HG03097 (cell line): Measurements from ENCODE around the gene EIF4G2.
A peak's percentile ranks its signal among the peaks of the same experiment; 100 is the strongest.

Experiments used
- ATAC-seq: cut with Tn5 transposase; IDR thresholded peaks from one replicate; pipeline ENCODE4 v1.9.1; 2021; ENCODE audit not compliant: unreplicated experiment, low FRiP score

The EIF4G2 gene

DNA sequence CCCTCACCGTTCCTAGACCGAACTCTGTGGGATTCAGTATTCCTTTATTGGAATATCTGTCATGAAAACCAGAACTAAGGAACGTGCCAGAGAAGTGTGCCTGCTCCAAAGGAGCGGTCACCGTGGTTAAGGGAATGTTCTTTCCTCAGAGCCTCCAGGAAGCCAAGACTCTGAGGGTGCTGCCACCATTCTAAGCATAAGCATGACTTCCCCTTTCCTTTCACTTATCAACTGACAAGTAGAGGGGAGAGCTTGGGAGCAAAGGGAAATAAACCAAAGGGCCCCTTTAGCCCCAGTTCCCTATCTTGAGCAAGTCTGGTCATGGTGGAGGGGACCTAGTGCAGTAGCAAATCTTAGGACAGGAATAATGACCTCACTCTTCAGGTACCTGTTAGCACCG is 30.9 kb downstream of the EIF4G2 start:
- no peak for ATAC-seq

DNA sequence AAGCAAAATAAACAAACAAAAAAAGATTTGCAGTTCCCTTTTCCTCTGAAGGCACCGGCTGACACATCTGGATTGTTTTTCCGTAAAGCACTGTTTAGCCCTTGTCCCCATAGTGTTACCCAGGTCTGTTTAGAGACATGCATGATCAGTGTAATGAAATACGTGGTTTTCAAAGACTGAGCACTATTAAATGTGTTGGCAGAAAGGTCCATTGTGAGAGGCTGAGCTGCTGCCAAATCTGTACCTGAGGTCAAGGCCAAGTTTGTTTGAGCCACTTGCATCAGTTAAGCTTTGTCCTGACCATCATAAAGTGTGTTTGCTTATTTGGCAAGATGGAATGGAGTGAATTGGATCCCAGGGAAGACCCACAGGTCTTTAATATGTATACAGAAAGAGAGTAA is 31.3 kb downstream of the EIF4G2 start:
- no peak for ATAC-seq

DNA sequence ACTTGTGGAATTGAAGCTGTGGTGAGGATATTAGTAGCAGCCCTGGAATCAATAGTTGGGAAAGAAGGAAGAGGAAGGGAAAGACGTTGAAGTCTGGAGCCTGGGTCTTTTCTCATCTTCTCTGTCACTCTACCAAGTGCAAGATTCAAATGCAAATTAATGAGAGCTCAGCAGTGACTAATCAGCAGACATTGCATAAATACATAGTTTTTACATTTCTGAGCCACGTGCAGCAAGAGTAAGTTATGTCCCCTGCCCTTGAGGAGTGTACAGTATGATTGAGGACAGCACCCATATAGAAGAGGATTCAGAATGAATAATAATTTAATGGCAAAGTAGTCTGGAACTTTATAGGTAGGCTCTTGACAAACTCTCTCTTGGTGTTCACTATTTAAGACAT is 33.9 kb downstream of the EIF4G2 start:
- no peak for ATAC-seq

DNA sequence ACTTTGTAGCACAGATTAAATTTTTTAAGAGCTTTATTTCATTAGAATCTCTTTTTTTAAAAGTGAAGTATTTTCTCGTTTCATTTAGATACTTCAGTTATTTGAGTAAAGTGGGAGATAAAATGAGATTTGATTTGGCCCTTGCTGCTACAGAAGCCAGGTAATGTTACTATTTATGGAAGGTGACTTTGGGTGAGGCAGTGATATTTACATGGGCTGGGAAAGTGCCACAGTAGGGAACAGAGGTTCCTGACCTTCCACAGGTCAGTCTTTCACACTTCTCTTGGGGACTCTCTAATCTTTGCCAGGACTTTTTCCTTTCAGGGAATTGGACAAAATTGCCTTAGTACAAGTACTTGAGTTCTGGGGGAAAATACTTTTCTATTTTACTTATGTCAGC is 37.3 kb downstream of the EIF4G2 start:
- no peak for ATAC-seq

DNA sequence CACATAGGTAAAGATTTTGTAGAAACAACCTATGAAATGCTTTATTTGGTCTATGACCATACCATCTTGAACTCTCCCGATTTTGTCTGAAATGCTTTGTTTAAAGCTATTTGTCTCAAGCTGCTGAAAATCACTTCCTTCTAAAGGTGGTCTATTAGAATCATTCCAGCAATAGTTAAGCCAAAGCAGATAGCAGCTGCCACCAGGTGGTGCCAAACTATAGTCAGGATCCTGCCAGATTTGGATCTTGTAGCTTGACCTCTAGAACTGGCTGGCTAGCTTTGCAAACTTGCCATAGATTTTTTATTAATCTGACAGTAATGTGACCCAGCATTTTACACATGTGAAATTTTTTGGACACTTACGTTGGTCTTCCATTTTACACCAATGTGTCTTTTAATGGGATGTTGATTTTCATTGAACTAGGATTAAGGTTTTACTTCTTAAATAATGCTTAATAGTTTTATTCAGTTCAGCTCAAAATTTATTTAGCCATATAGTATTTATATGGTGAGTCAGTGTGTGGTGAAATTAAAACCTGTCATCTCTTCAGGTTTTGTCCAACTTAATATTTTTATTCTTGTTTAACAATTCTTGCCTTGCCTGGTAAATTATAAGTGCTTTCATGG is 38.0 kb downstream of the EIF4G2 start:
- no peak for ATAC-seq

DNA sequence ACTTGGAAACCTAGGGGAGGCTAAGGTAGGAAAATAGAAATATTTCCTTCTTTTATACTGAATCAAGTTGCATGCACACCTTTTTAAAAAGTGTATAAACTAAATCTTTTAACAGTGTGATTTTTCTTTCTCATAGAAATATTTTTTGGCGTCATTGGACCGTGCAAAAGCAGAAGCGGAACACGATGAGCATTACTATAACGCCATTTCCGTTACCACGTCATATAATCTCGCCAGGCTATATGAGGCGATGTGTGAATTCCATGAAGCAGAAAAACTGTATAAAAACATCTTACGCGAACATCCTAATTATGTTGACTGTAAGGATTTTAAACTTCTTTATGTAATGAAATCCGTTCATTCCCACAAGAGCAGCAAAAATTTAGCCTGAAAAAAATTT is 44.3 kb downstream of the EIF4G2 start:
- ATAC-seq: no peak

DNA sequence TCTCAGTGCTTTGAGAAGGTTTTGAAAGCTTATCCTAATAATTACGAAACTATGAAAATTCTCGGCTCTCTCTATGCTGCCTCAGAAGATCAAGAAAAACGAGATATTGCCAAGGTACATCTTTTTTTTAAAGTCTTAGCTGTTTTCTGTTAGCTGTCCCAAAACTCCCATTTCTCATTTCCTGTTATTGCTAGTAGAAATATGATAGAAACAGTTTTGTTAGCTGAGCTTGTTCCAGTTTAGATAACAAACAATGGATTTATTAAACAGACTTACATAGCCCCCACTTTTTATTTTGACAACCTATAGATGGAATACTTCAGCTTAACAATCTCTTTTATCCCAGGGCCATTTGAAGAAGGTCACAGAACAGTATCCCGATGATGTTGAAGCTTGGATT is 45.0 kb downstream of the EIF4G2 start:
- ATAC-seq: no peak

DNA sequence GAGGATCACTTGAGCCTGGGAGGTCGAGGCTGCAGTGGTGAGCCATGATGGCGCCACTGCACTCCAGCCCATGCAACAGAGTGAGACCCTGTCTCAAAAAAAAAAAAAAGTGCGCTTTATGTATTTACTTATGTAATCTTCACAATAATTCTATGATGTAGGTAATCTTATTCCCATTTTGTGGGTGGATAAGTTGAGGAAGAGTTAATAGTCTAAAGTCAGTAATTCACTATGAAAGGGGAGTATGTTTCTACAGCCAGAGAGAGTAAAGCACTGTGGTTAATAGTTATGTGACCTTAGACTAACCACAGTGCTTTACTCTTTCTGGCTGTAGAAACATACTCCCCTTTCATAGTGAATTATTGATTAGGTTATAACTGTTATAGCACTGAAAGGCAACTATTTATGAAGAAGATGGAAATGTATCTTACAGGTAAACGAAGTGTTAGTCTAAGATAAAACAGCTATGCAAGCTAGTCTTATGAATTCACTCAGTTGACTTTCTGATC is 45.8 kb downstream of the EIF4G2 start:
- peak; percentile 43 for ATAC-seq

DNA sequence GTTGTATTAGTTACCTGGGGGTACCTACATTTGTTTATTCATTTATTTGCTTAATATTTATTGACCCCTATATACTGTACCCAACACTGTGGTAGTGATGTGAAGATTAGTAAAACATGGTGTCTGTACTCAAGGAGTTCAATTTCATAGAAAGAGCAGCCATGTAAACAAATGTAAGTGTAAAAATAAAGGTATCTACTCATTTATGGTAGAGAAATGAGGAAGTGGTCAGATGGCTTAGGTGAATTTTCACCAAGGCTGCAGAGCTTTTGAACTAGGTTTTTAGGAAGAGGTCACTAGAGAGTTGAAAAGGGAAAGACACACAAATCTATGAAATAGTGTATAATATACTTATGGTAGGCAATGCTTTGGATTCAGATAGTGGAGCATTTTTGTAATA is 46.5 kb downstream of the EIF4G2 start:
- ATAC-seq: peak; percentile 52

DNA sequence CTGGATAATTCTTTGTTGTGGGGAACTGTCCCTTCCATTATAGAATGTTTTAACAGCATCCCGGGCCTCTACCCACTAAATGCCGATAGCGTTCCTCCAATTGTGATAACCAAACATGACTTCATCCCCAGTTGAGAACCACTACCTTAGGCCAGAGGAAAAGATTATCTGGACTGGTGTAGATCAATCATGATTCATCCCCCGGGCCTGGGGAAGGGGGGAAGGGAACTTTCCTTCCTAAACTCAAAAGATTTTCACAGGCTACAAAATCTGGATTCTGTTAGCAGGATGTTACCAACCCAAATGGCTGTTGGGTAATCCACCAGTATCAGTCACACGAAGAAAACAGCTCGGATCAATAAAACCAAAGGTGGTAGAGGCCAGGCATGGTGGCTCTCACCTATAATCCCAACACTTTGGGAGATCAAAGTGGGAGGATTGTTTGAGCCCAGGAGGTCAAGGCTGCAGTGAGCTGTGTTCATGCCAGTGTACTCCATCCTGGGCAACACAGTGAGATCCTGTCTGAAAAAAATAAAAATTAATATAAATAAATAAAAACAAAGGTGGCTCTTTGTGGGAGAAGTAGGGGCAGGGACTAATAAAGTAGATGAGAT is 47.5 kb downstream of the EIF4G2 start:
- no peak for ATAC-seq

DNA sequence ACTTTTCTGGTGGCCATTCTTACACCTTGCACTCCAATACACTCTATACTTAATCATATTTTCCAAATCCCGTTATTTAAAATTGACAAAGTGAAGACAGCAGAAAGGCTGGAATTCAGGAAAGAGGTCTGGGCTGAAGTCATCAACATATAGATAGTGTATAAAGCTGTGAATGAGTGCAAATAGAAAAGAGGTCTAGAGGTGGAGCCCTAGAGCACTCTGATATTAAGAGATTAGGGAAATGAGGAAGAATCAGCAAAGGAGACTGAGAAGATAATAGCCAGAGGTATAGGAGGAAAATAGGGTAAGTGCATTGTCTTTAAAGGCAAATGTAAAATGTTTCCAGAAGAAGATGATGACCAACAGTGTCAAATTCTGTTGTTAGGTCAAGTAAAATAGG is 49.8 kb downstream of the EIF4G2 start:
- ATAC-seq: no peak

DNA sequence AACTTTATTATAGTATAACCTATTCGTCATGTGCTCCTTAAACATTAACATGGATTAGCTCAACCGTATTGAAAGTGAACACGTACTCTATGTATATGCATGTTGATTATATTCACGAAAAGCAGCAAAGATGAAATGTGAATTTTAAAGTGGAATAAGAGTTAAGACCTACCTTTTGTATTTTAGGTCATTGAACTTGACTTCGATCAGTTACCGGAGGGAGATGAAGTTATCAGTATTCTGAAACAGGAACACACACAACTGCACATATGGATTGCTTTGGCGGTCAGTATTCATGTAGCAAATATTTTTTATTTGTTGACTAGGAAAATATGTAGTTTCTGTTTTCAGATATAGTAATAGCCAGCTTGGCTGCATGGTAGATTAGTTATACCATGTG is 56.2 kb downstream of the EIF4G2 start:
- no peak for ATAC-seq

DNA sequence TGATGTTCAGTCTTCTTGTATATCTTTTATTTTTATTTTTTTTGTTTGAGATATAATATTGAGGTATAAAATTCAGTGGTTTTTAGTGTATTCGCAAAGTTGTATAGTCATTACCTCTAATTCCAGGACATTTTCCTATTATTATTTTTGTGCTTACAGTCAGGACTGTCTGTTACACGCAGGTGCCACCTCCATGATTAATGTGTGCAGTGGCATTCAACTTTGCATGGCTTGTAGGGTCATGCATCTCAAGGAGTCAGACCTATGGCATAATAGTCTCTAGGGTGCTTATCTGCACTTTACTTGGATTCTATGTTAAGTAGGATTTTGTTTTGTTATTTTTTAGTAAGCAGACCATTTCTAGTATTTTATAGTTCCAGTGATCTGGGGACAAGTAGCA is 56.7 kb downstream of the EIF4G2 start:
- no peak for ATAC-seq

DNA sequence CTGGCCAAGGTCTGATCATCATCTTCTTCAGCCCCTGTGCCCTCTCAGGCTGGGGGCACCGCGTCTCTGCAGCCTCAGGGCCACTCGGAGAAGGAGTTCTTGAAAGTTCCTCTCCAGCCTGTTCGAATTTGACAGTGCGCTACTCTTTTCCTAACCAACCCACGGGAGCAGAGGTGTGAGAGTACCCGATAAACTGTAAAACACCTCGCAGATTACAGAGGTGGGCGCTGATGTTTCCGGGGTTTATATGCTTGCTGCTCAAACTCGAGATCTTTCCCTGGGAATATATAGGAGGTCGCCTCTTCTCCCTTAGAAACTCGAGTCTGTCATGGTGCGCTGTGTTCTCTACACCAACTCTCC is 57.2 kb downstream of the EIF4G2 start:
- no peak for ATAC-seq

DNA sequence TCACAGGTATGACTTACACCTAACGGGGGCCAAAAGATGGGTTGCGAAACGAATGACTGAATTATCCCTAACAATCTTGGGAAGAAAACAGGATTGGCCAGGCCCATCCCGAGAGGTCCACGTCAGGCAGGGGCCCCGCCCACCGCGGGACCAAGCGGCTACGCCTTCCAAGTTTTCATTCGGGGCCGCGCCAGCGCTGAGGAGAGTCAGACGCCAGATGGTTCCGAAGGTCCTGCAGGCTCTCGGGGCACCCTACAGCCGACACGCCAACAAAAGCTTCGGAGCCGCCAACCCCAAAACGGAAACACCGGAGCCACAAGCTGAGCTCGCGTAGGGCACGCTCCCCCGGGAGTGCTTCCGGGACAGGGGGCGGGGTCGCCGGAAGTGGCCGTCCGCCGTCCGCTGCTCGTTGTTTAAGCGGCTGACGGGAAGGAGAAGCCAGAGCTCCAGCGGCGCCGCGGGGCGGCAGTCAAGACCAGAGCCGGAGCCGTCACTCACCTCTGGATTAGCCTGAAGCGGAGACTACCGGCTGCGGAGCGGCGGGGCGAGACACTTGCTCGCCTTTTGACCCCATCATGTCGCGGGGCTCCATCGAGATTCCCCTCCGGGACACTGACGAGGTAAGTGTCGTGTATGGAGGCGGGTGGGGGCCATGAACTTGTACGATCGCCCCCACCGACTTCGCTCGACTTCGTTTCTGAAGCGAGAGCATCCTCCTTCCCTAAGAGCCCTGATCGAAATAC is 57.7 kb downstream of the EIF4G2 start, which contains the start of gene CTR9:
Gene CTR9 (plus strand): TSS at position 409 of the 743 bp plus-strand sequence. CDS start 167 bp downstream, at position 576.
- ATAC-seq: peak; percentile 78

DNA sequence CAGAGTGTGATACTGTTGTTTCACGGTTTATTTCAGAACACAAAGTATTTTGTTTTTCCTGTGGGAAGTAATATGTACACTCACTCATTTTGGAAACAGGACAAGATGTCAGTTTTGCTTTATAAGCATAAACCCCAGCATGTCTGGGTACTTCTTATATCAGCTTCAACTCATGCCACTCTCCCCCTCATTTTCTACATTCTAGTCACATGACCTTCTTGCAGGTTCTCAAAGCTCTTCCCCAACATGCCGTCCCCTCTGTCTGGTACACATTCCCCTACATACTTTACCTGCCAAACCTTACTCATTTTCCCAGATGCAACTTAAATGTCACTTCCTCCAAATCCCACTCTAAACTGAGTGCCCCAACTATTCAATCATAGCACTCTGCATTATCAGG is 59.2 kb downstream of the EIF4G2 start:
- no peak for ATAC-seq

DNA sequence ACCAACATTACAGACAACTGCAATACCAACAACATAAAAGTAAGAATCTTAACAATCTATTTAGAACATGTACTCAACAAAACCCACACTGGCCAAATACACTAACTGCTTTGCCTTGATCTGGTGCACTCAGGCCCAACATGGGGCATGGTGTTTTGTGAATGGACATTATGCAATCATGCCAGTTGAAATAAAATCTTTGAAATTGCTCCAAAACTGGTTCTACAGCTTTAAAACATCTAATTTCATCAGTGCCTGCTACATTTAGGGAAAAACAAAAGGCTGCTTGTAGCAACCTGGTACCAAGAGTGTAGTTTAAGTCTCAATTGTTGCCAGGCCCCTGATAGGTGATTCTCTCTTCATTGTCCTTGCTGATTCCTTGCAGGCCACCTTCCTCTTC is 61.0 kb downstream of the EIF4G2 start:
- no peak for ATAC-seq
